Nephron progenitor cell (in vitro differentiated cells): ENCODE results near the gene BOC.

ENCODE experiments used
- DNase-seq: peaks from one replicate; pipeline ENCODE4 v3.0.0; 2021
- H3K27ac Mint-ChIP-seq: 2 replicates; pipeline ENCODE4 v1.8.0; 2021; ENCODE audit warnings: mild to moderate bottlenecking, moderate library complexity, mixed read lengths
- H3K27me3 Mint-ChIP-seq: 2 replicates; pipeline ENCODE4 v1.8.0; 2021; ENCODE audit warnings: mild to moderate bottlenecking, low read depth, mixed read lengths; ENCODE audit not compliant: poor library complexity
- H3K36me3 Mint-ChIP-seq: 2 replicates; pipeline ENCODE4 v1.8.0; 2021; ENCODE audit warnings: low read depth, mixed read lengths
- H3K4me1 Mint-ChIP-seq: 2 replicates; pipeline ENCODE4 v1.8.0; 2021; ENCODE audit warnings: mixed read lengths
- H3K4me3 Mint-ChIP-seq: 2 replicates; pipeline ENCODE4 v1.8.0; 2021; ENCODE audit warnings: mild to moderate bottlenecking, moderate library complexity, mixed read lengths
- H3K9me3 Mint-ChIP-seq: 2 replicates; pipeline ENCODE4 v1.8.0; 2021; ENCODE audit warnings: mild to moderate bottlenecking, moderate library complexity, mixed read lengths
- CTCF ChIP-seq: fragments of 200-600 bp; sonication (generic); IDR thresholded peaks from 2 replicates; pipeline ENCODE4 v1.5.0; 2021; ENCODE audit warnings: antibody characterized with exemption

BOC gene

GRCh38 chr3:113273604-113274378 lies 62.4 kb downstream of the BOC start:
- Mint-ChIP-seq H3K27me3 (no peaks in the 10 kb centered on the region), H3K9me3 (no peaks in the 10 kb centered on the region), H3K27ac (peak overlapping the region; percentile 95), H3K4me3 (peak overlapping the region; percentile 31), H3K4me1 (peaks cover 70% of the 10 kb centered on the region), H3K36me3 (peaks cover 94% of the 10 kb centered on the region)
- no peak for DNase-seq
- TF ChIP-seq CTCF: no peak

GRCh38 chr3:113274425-113275257 lies 63.3 kb downstream of the BOC start:
- Mint-ChIP-seq H3K36me3 (peaks cover 95% of the 10 kb centered on the region), H3K27ac (peak overlapping the region; percentile 81), H3K4me1 (peaks cover 64% of the 10 kb centered on the region), H3K27me3 (no peaks in the 10 kb centered on the region), H3K9me3 (no peaks in the 10 kb centered on the region), H3K4me3 (peak overlapping the region; percentile 54)
- no peak for TF ChIP-seq CTCF
- no peak for DNase-seq

- peaks cover 95% of the 10 kb centered on the region for H3K36me3 Mint-ChIP-seq
Measured at GRCh38 chr3:113275258-113275556, 63.9 kb downstream of the BOC start.

GRCh38 chr3:113275583-113275928 lies 64.2 kb downstream of the BOC start:
- peak overlapping the region; percentile 42 for H3K4me3 Mint-ChIP-seq
- H3K36me3 Mint-ChIP-seq: peaks cover 95% of the 10 kb centered on the region
- no peak for DNase-seq
- H3K27me3 Mint-ChIP-seq: no peaks in the 10 kb centered on the region
- H3K27ac Mint-ChIP-seq: peak overlapping the region; percentile 81
- TF ChIP-seq CTCF: no peak
- H3K9me3 Mint-ChIP-seq: no peaks in the 10 kb centered on the region
- peaks cover 60% of the 10 kb centered on the region for H3K4me1 Mint-ChIP-seq

More at GRCh38 chr3:113275258-113275556, 63.9 kb downstream of the BOC start:
- DNase-seq: no peak
- Mint-ChIP-seq H3K27ac (peak overlapping the region; percentile 81), H3K4me1 (peaks cover 60% of the 10 kb centered on the region), H3K27me3 (no peaks in the 10 kb centered on the region), H3K4me3 (peak overlapping the region; percentile 54), H3K9me3 (no peaks in the 10 kb centered on the region)
- no peak for TF ChIP-seq CTCF

- Mint-ChIP-seq H3K9me3 (no peaks in the 10 kb centered on the region), H3K36me3 (peaks cover 95% of the 10 kb centered on the region), H3K27ac (peak overlapping the region; percentile 81), H3K4me3 (peak overlapping the region; percentile 42), H3K27me3 (no peaks in the 10 kb centered on the region), H3K4me1 (peaks cover 66% of the 10 kb centered on the region)
- no peak for TF ChIP-seq CTCF
- DNase-seq: peak; percentile 30
Measured at GRCh38 chr3:113275929-113276750, 64.8 kb downstream of the BOC start.
